GM18861 (cell line): ENCODE measurements around the gene PITPNM3.
"Not testable (repeated sequence)": the region's sequence is repeated elsewhere in the genome, so short reads cannot be mapped to it uniquely, and the experiment has no call there.

Experiments used
- ATAC-seq: cut with Tn5 transposase; IDR thresholded peaks from one replicate; pipeline ENCODE4 v1.9.1; 2021; ENCODE audit not compliant: unreplicated experiment

Gene PITPNM3

GRCh38 chr17:6483507-6483906 lies 72.8 kb downstream of the PITPNM3 start:
- ATAC-seq, result no peak

- ATAC-seq, result not testable (repeated sequence)
Observed at GRCh38 chr17:6482796-6483195, 73.6 kb downstream of the PITPNM3 start.

GRCh38 chr17:6482105-6482455 lies 74.3 kb downstream of the PITPNM3 start:
- no peak for ATAC-seq

- ATAC-seq, result no peak
Observed at GRCh38 chr17:6480303-6480675, 76.1 kb downstream of the PITPNM3 start.

- ATAC-seq, result no peak
Observed at GRCh38 chr17:6479622-6480302, 76.6 kb downstream of the PITPNM3 start.

GRCh38 chr17:6478486-6478885 lies 77.9 kb downstream of the PITPNM3 start:
- no peak for ATAC-seq

GRCh38 chr17:6477831-6478383 lies 78.4 kb downstream of the PITPNM3 start:
- ATAC-seq, result no peak

- no peak for ATAC-seq
Observed at GRCh38 chr17:6476810-6477179, 79.6 kb downstream of the PITPNM3 start.

- no peak for ATAC-seq
Observed at GRCh38 chr17:6476076-6476809, 80.1 kb downstream of the PITPNM3 start.

- no peak for ATAC-seq
Observed at GRCh38 chr17:6475411-6475810, 80.9 kb downstream of the PITPNM3 start.

- no peak for ATAC-seq
Observed at GRCh38 chr17:6474906-6475305, 81.4 kb downstream of the PITPNM3 start.

- no peak for ATAC-seq
Observed at GRCh38 chr17:6474376-6474775, 82.0 kb downstream of the PITPNM3 start.

- no peak for ATAC-seq
Observed at GRCh38 chr17:6473128-6473767, 83.1 kb downstream of the PITPNM3 start.

GRCh38 chr17:6472517-6472916 lies 83.8 kb downstream of the PITPNM3 start:
- no peak for ATAC-seq

GRCh38 chr17:6471531-6472465 lies 84.6 kb downstream of the PITPNM3 start:
- ATAC-seq, result no peak

GRCh38 chr17:6470751-6471521 lies 85.4 kb downstream of the PITPNM3 start:
- no peak for ATAC-seq

- ATAC-seq, result no peak
Observed at GRCh38 chr17:6470146-6470718, 86.1 kb downstream of the PITPNM3 start.

GRCh38 chr17:6468051-6468790 lies 88.1 kb downstream of the PITPNM3 start:
- no peak for ATAC-seq

GRCh38 chr17:6467567-6467966 lies 88.8 kb downstream of the PITPNM3 start:
- no peak for ATAC-seq
